ENCODE results near the gene AKIRIN2. TPM values are rescaled to one million over a fixed set of nuclear protein-coding genes. Genes with fewer than 3 reads are reported as not detected.
"Not testable (repeated sequence)": the region's sequence is repeated elsewhere in the genome, so short reads cannot be mapped to it uniquely, and the experiment has no call there.

The AKIRIN2 gene
- total and polyA plus RNA-seq, 9 donors: 24.3 to 53.6 (median 43.3) TPM

GRCh38 chr6:87698547-87699006 is 3.5 kb downstream of the AKIRIN2 start:
- H3K36me3 ChIP-seq: no peaks in the 10 kb centered on the region
- no peak for DNase-seq
- intact Hi-C loops (cut with DNase I): no loop called here
- no peaks in the 10 kb centered on the region for H3K9me3 ChIP-seq
- peak overlapping the region; percentile 89 for H3K4me3 ChIP-seq
- WGBS, 3 donors: 8 to 15% (median 12%) methylated on average over 2 of the region's 2 CpGs
- no peaks in the 10 kb centered on the region for H3K27me3 ChIP-seq
- TF ChIP-seq POLR2A (IDR thresholded peaks at IDR 0.05): no peak
- TF ChIP-seq CTCF (IDR thresholded peaks at IDR 0.05): no peak
- no peak for TF ChIP-seq EP300 (IDR thresholded peaks at IDR 0.05)
- peaks cover 9% of the 10 kb centered on the region for H3K4me1 ChIP-seq (ENCODE audit: insufficient read depth)
- H3K27ac ChIP-seq: no peak overlapping the region

GRCh38 chr6:87697581-87698546 is 4.2 kb downstream of the AKIRIN2 start:
- Histone ChIP-seq H3K9me3 (no peaks in the 10 kb centered on the region), H3K4me1 (ENCODE audit: insufficient read depth) (peaks cover 9% of the 10 kb centered on the region), H3K27ac (no peak overlapping the region), H3K4me3 (peak overlapping the region; percentile 89), H3K36me3 (no peaks in the 10 kb centered on the region), H3K27me3 (no peaks in the 10 kb centered on the region)
- TF ChIP-seq CTCF (IDR thresholded peaks at IDR 0.05): no peak
- TF ChIP-seq POLR2A (IDR thresholded peaks at IDR 0.05): no peak
- no peak for TF ChIP-seq EP300 (IDR thresholded peaks at IDR 0.05)
- intact Hi-C loops (cut with DNase I): no loop called here
- DNase-seq: no peak
- WGBS, 3 donors: 32 to 34% (median 32%) methylated on average over 8 of the region's 8 CpGs

GRCh38 chr6:87696817-87697216 is 5.2 kb downstream of the AKIRIN2 start:
- WGBS, 3 donors: 89 to 96% (median 91%) methylated on average over 12 of the region's 12 CpGs
- H3K27me3 ChIP-seq; H3K4me3 ChIP-seq; H3K27ac ChIP-seq; H3K9me3 ChIP-seq; H3K36me3 ChIP-seq; intact Hi-C loops (cut with DNase I); DNase-seq: not testable (repeated sequence)
- peaks cover 13% of the 10 kb centered on the region for H3K4me1 ChIP-seq (ENCODE audit: insufficient read depth)

- no peak for DNase-seq
- H3K27ac ChIP-seq: no peak overlapping the region
- H3K4me3 ChIP-seq: no peak overlapping the region
- intact Hi-C loops (cut with DNase I): no loop called here
- WGBS, 3 donors: 55 to 68% (median 65%) methylated on average over 2 of the region's 2 CpGs
- H3K36me3 ChIP-seq: no peaks in the 10 kb centered on the region
- peaks cover 16% of the 10 kb centered on the region for H3K4me1 ChIP-seq (ENCODE audit: insufficient read depth)
- no peak for TF ChIP-seq POLR2A (IDR thresholded peaks at IDR 0.05)
- TF ChIP-seq CTCF (IDR thresholded peaks at IDR 0.05): no peak
- no peak for TF ChIP-seq EP300 (IDR thresholded peaks at IDR 0.05)
- H3K27me3 ChIP-seq: no peaks in the 10 kb centered on the region
- no peaks in the 10 kb centered on the region for H3K9me3 ChIP-seq
Observed at GRCh38 chr6:87692086-87692485, 9.9 kb downstream of the AKIRIN2 start.

GRCh38 chr6:87690441-87690840 is 11.6 kb downstream of the AKIRIN2 start:
- 78 to 88% (median 80%) methylated on average over 3 of the region's 3 CpGs for WGBS, 3 donors
- H3K4me1 ChIP-seq (ENCODE audit: insufficient read depth): peaks cover 12% of the 10 kb centered on the region
- no peaks in the 10 kb centered on the region for H3K9me3 ChIP-seq

GRCh38 chr6:87687893-87688292 is 14.1 kb downstream of the AKIRIN2 start:
- WGBS, 3 donors: 79 to 88% (median 83%) methylated on average over 9 of the region's 9 CpGs
- intact Hi-C loops (cut with DNase I); H3K27me3 ChIP-seq; H3K36me3 ChIP-seq; H3K27ac ChIP-seq; H3K4me3 ChIP-seq; DNase-seq; H3K9me3 ChIP-seq: not testable (repeated sequence)
- peaks cover 12% of the 10 kb centered on the region for H3K4me1 ChIP-seq (ENCODE audit: insufficient read depth)

More at GRCh38 chr6:87690441-87690840, 11.6 kb downstream of the AKIRIN2 start:
- Histone ChIP-seq H3K27me3 (no peaks in the 10 kb centered on the region), H3K4me3 (no peak overlapping the region), H3K36me3 (no peaks in the 10 kb centered on the region), H3K27ac (no peak overlapping the region)
- no peak for TF ChIP-seq EP300 (IDR thresholded peaks at IDR 0.05)
- no peak for TF ChIP-seq CTCF (IDR thresholded peaks at IDR 0.05)
- no peak for TF ChIP-seq POLR2A (IDR thresholded peaks at IDR 0.05)
- intact Hi-C loops (cut with DNase I): no loop called here
- DNase-seq: no peak
